H1 (cell line): ENCODE measurements around the gene PNLDC1. TPM values are rescaled to one million over a fixed set of nuclear protein-coding genes. Genes with fewer than 3 reads are reported as not detected.

Experiments used
- CTCF ChIA-PET: fragments of 300-600 bp; sonication (Branson Sonifier 250); formaldehyde crosslinking; loops from one replicate; lab custom pipeline; 2021; ENCODE audit not compliant: partially characterized antibody; lab: Charles Lee
- POLR2A ChIA-PET: fragments of 300-600 bp; sonication (Branson Sonifier 250); formaldehyde crosslinking; loops from one replicate; lab custom pipeline; 2021; ENCODE audit warnings: inconsistent platforms; ENCODE audit not compliant: partially characterized antibody; lab: Charles Lee
- DNase-seq, 2 experiments: peaks; one replicate each; pipeline versions ENCODE4 v3.0.0 to v3.0.0-alpha.2; 2010 to 2022; ENCODE audit warnings: low spot score in 2 of 2, low read depth in 1 of 2, mixed read lengths in 1 of 2
- FAIRE-seq: peaks from 2 replicates; lab custom pipeline; 2011; peaks lifted over from hg19 to GRCh38; lab: Jason Lieb, UNC
- H2AFZ ChIP-seq: 2 replicates; pipeline ENCODE4 v1.8.1; 2012; ENCODE audit warnings: low read length, inconsistent platforms
- H2AK5ac ChIP-seq: 2 replicates; pipeline ENCODE4 v1.6.1; 2013; ENCODE audit warnings: low read depth, low read length
- H2BK120ac ChIP-seq: replicated peaks from 2 replicates; pipeline ENCODE3; 2013; ENCODE audit warnings: low read depth, low read length, inconsistent platforms
- H2BK12ac ChIP-seq: 2 replicates; pipeline ENCODE4 v1.6.1; 2013; ENCODE audit warnings: low read depth, low read length
- H2BK15ac ChIP-seq: 2 replicates; pipeline ENCODE4 v1.6.1; 2013; ENCODE audit warnings: low read length
- H2BK20ac ChIP-seq: 2 replicates; pipeline ENCODE4 v1.6.1; 2013; ENCODE audit warnings: low read length
- H2BK5ac ChIP-seq: 2 replicates; pipeline ENCODE4 v1.6.1; 2013; ENCODE audit warnings: low read depth, low read length
- H3K14ac ChIP-seq: 2 replicates; pipeline ENCODE4 v1.6.1; 2013; ENCODE audit warnings: inconsistent platforms; ENCODE audit not compliant: insufficient read length
- H3K18ac ChIP-seq: 2 replicates; pipeline ENCODE4 v1.6.1; 2013; ENCODE audit warnings: low read length; ENCODE audit errors: extremely low read depth
- H3K23ac ChIP-seq: 2 replicates; pipeline ENCODE4 v1.6.1; 2013; ENCODE audit warnings: inconsistent platforms; ENCODE audit not compliant: insufficient read length
- H3K23me2 ChIP-seq: 2 replicates; pipeline ENCODE4 v1.6.1; 2013; ENCODE audit warnings: low read depth, low read length
- H3K27ac ChIP-seq: 2 replicates; pipeline ENCODE4 v1.6.1; 2011; ENCODE audit warnings: low read depth, low read length, inconsistent platforms
- H3K27me3 ChIP-seq, 4 experiments: replicated peaks in 1 of 4; 1 replicate in 1 of 4; 2 replicates in 3 of 4; pipeline versions ENCODE4 v1.6.1 to v1.8.1; 2011 to 2013; ENCODE audit warnings: low read length in 3 of 4, mild to moderate bottlenecking in 3 of 4, inconsistent platforms in 2 of 4, mixed read lengths in 2 of 4, moderate library complexity in 1 of 4; ENCODE audit not compliant: control insufficient read depth in 3 of 4, insufficient read depth in 3 of 4; ENCODE audit errors: extremely low read depth in 1 of 4
- H3K36me3 ChIP-seq, 4 experiments: 2 replicates each; pipeline versions ENCODE4 v1.6.1 to v1.8.1; 2011 to 2013; ENCODE audit warnings: mild to moderate bottlenecking in 4 of 4, low read length in 3 of 4, moderate library complexity in 2 of 4, control low read depth in 1 of 4, inconsistent platforms in 1 of 4; ENCODE audit not compliant: insufficient read depth in 4 of 4, control insufficient read depth in 2 of 4
- H3K4ac ChIP-seq: replicated peaks from 2 replicates; pipeline ENCODE3; 2013; ENCODE audit warnings: low read length, low read depth, mixed read lengths, inconsistent platforms; ENCODE audit not compliant: insufficient read length
- H3K4me1 ChIP-seq, 4 experiments: replicated peaks in 1 of 4; 1 replicate in 1 of 4; 2 replicates in 3 of 4; pipeline versions ENCODE4 v1.6.1 to v1.8.1; 2011 to 2013; ENCODE audit warnings: low read length in 3 of 4, inconsistent platforms in 2 of 4, mixed read lengths in 1 of 4; ENCODE audit not compliant: insufficient read depth in 4 of 4, control insufficient read depth in 3 of 4
- H3K4me2 ChIP-seq, 2 experiments: 2 replicates each; pipeline versions ENCODE4 v1.6.1 to v1.8.1; 2011 to 2013; ENCODE audit warnings: low read depth in 2 of 2, low read length in 2 of 2, control low read depth in 1 of 2, inconsistent platforms in 1 of 2, mild to moderate bottlenecking in 1 of 2; ENCODE audit not compliant: insufficient read depth in 1 of 2
- H3K4me3 ChIP-seq, 4 experiments: fragments of 200-600, 300-600 bp in 1 of 4; sonication (generic), shearing (Covaris generic), sonication (Bioruptor Twin) in 1 of 4; 2 replicates each; pipeline versions ENCODE4 v1.5.1 to v1.8.1; 2011 to 2016; ENCODE audit warnings: low read length in 4 of 4, low read depth in 3 of 4, control low read depth in 2 of 4, inconsistent platforms in 2 of 4, mild to moderate bottlenecking in 2 of 4, mixed read lengths in 1 of 4, moderate library complexity in 1 of 4; ENCODE audit not compliant: insufficient read depth in 2 of 4; ENCODE audit errors: extremely low read depth in 1 of 4
- H3K56ac ChIP-seq: replicated peaks from 2 replicates; pipeline ENCODE3; 2013; ENCODE audit warnings: low read depth, mild to moderate bottlenecking, mixed read lengths, low read length, inconsistent platforms; ENCODE audit not compliant: insufficient read length
- H3K79me1 ChIP-seq: 2 replicates; pipeline ENCODE4 v1.6.1; 2013; ENCODE audit warnings: low read depth, low read length, control low read depth
- H3K79me2 ChIP-seq, 2 experiments: 2 replicates each; pipeline versions ENCODE4 v1.6.1 to v1.8.1; 2012 to 2013; ENCODE audit warnings: low read length in 2 of 2, mild to moderate bottlenecking in 2 of 2, inconsistent platforms in 1 of 2; ENCODE audit not compliant: insufficient read depth in 2 of 2, control insufficient read depth in 1 of 2
- H3K9ac ChIP-seq, 4 experiments: replicated peaks in 1 of 4; 1 replicate in 1 of 4; 2 replicates in 3 of 4; pipeline versions ENCODE4 v1.6.1 to v1.8.1; 2011 to 2013; ENCODE audit warnings: low read depth in 3 of 4, low read length in 3 of 4, control low read depth in 2 of 4, mild to moderate bottlenecking in 2 of 4, moderate library complexity in 2 of 4, inconsistent platforms in 1 of 4; ENCODE audit errors: extremely low read depth in 1 of 4
- H3K9me3 ChIP-seq, 2 experiments: 2 replicates each; pipeline versions ENCODE4 v1.6.1 to v1.8.1; 2012 to 2013; ENCODE audit warnings: mild to moderate bottlenecking in 2 of 2, moderate library complexity in 2 of 2, control low read depth in 1 of 2, inconsistent platforms in 1 of 2, low read depth in 1 of 2, low read length in 1 of 2, mixed read lengths in 1 of 2; ENCODE audit not compliant: insufficient read depth in 2 of 2
- H4K20me1 ChIP-seq, 2 experiments: replicated peaks in 1 of 2; 2 replicates each; pipeline versions ENCODE3 to v1.8.1; 2011 to 2013; ENCODE audit warnings: inconsistent platforms in 2 of 2, low read length in 2 of 2, mild to moderate bottlenecking in 1 of 2; ENCODE audit not compliant: insufficient read depth in 2 of 2, control insufficient read depth in 1 of 2
- H4K5ac ChIP-seq: 2 replicates; pipeline ENCODE4 v1.6.1; 2013; ENCODE audit warnings: low read length, low read depth, mixed read lengths, inconsistent platforms; ENCODE audit not compliant: insufficient read length
- H4K8ac ChIP-seq: 2 replicates; pipeline ENCODE4 v1.8.0; 2013; ENCODE audit warnings: mild to moderate bottlenecking, moderate library complexity, low read length, inconsistent platforms; ENCODE audit not compliant: insufficient read depth; ENCODE audit errors: extremely low read depth
- H4K91ac ChIP-seq: replicated peaks from 2 replicates; pipeline ENCODE3; 2013; ENCODE audit warnings: low read length, mixed read lengths, inconsistent platforms; ENCODE audit not compliant: insufficient read length
- EGR1 ChIP-seq: IDR thresholded peaks from 2 replicates; pipeline ENCODE4 v1.6.1; 2011; ENCODE audit warnings: low read depth, low read length, borderline replicate concordance
- EP300 ChIP-seq, 2 experiments: IDR thresholded peaks; 1 replicate in 1 of 2; 2 replicates in 1 of 2; pipeline ENCODE4 v1.6.1; 2011 to 2012; ENCODE audit warnings: low read depth in 2 of 2, low read length in 2 of 2, mild to moderate bottlenecking in 2 of 2, borderline replicate concordance in 1 of 2, inconsistent platforms in 1 of 2, moderate library complexity in 1 of 2
- GABPA ChIP-seq: IDR thresholded peaks from 2 replicates; pipeline ENCODE4 v1.6.1; 2011; ENCODE audit warnings: mild to moderate bottlenecking, low read length, moderate library complexity, borderline replicate concordance; ENCODE audit not compliant: insufficient read depth
- KDM1A ChIP-seq: fragments of 200-600, 300-600 bp; sonication (generic); IDR thresholded peaks from 2 replicates; pipeline ENCODE4 v1.7.1; 2016; ENCODE audit warnings: mild to moderate bottlenecking, low read length, borderline replicate concordance
- NRF1 ChIP-seq: IDR thresholded peaks from 2 replicates; pipeline ENCODE4 v1.6.1; 2011; ENCODE audit warnings: mild to moderate bottlenecking, low read depth, low read length, improper control_type of control experiment
- POLR2A ChIP-seq, 2 experiments: IDR thresholded peaks; 1 replicate in 1 of 2; 2 replicates in 1 of 2; pipeline ENCODE4 v1.6.1; 2011; ENCODE audit warnings: low read depth in 2 of 2, low read length in 2 of 2, mild to moderate bottlenecking in 2 of 2; ENCODE audit errors: control extremely low read depth in 1 of 2
- SIN3A ChIP-seq, 2 experiments: IDR thresholded peaks in 1 of 2; conservative IDR thresholded peaks in 1 of 2; 2 replicates each; pipeline ENCODE4 v1.6.1; 2011 to 2012; ENCODE audit warnings: low read length in 2 of 2, improper control_type of control experiment in 1 of 2, low read depth in 1 of 2, mild to moderate bottlenecking in 1 of 2
- TAF7 ChIP-seq: optimal IDR thresholded peaks from 2 replicates; pipeline ENCODE3; 2011; ENCODE audit warnings: low read depth, mild to moderate bottlenecking, inconsistent platforms, low read length, moderate library complexity, borderline replicate concordance
- TBP ChIP-seq: IDR thresholded peaks from 2 replicates; pipeline ENCODE4 v1.6.1; 2011; ENCODE audit warnings: low read depth, low read length, improper control_type of control experiment
- TCF12 ChIP-seq: IDR thresholded peaks from 2 replicates; pipeline ENCODE4 v1.6.1; 2011; ENCODE audit warnings: low read depth, mild to moderate bottlenecking, low read length
- WGBS, 2 experiments: shearing (Covaris generic) in 1 of 2; methylation state at CpG; one replicate each; pipeline versions ENCODE4 v1.1.6 to v1.1.7; 2013 to 2015; ENCODE audit warnings: low lambda C conversion rate in 2 of 2, mixed read lengths in 2 of 2, inconsistent platforms in 1 of 2, low coverage in 1 of 2, missing lambda C conversion rate in 1 of 2; ENCODE audit not compliant: insufficient replicate concordance in 2 of 2, insufficient coverage in 1 of 2, insufficient read length in 1 of 2; ENCODE audit errors: extremely low coverage in 1 of 2, missing lambda C conversion rate in 1 of 2; 5-methylcytosine and 5-hydroxymethylcytosine counted together
- polyA plus RNA-seq, 7 experiments: library from polyadenylated mRNA; depleted of rRNA in 3 of 7; stranded (reverse) in 5 of 7; unstranded in 2 of 7; fragments of >200 nt in 5 of 7; fragments of 200-250 nt in 2 of 7; gene quantifications; 1 replicate in 5 of 7; 2 replicates in 1 of 7; 4 replicates in 1 of 7; pipeline versions ENCODE4 v1.2.1 to v1.2.3, GENCODE V29; 2011 to 2013; ENCODE audit warnings: missing spikeins in 2 of 7, mixed read lengths in 2 of 7
- total RNA-seq: library from RNA; stranded (reverse); fragmentation: NEBNext Ultra II Directional; extraction: Animal tissue kit (Norgen Biotek cat#: 25700); gene quantifications from 2 replicates; pipeline ENCODE4 v1.2.1, GENCODE V29; 2021

PNLDC1 gene
- total and polyA plus RNA-seq, 2 of the 8 experiments (the other 6 are each of a cell fraction or from before 2014, with no cell fraction given): 0.15 to 0.34 TPM

GRCh38 chr6:159761873-159762680, 38.0 kb upstream of the PNLDC1 start, which contains the start of gene ACAT2:
TSS of gene ACAT2 (plus strand) at chr6:159762045. CDS start at chr6:159762088, 43 bp downstream.
- Histone ChIP-seq H2BK15ac (peak within 1 kb of the TSS; percentile 90; the same call in 1 of the 2 replicates), H3K23me2 (peaks cover 11% of the 10 kb centered on the region), H2BK12ac (peak within 1 kb of the TSS; percentile 97), H3K56ac (peak within 1 kb of the TSS; percentile 99), H3K18ac (peak within 1 kb of the TSS; percentile 93), H3K79me2 (peaks cover 0 to 15% of the 10 kb centered on the region in 2 experiments; a peak in 2 of 4 replicates), H3K27me3 (no peaks in the 10 kb centered on the region), H4K91ac (peak within 1 kb of the TSS; percentile 91), H2AK5ac (peak within 1 kb of the TSS; percentile 58), H3K4ac (peak within 1 kb of the TSS; percentile 94), H2BK20ac (no peak within 1 kb of the TSS), H4K20me1 (peaks cover 0 to 6% of the 10 kb centered on the region in 2 experiments), H3K9ac (peak within 1 kb of the TSS; percentile 89 to 95 (median 92)), H3K4me2 (peak within 1 kb of the TSS; percentile 90 to 97), H3K9me3 (no peaks in the 10 kb centered on the region), H3K23ac (no peak within 1 kb of the TSS), H4K8ac (peak within 1 kb of the TSS; percentile 48), H2AFZ (peak within 1 kb of the TSS; percentile 70; the same call in 1 of the 2 replicates), H3K4me1 (peaks cover 6 to 15% (median 12%) of the 10 kb centered on the region in 4 experiments; a peak in 6 of 7 replicates), H3K27ac (peak within 1 kb of the TSS; percentile 95), H3K79me1 (peaks cover 10% of the 10 kb centered on the region; the same call in 1 of the 2 replicates), H3K4me3 (peak within 1 kb of the TSS; percentile 87 to 98 (median 90)), H3K14ac (peak within 1 kb of the TSS; percentile 20), H3K36me3 (peaks cover 8 to 56% (median 30%) of the 10 kb centered on the region in 4 experiments; a peak in 7 of 8 replicates), H2BK120ac (peak within 1 kb of the TSS; percentile 81), H2BK5ac (peak within 1 kb of the TSS; percentile 98), H4K5ac (peak within 1 kb of the TSS; percentile 96)
- FAIRE-seq (peak; percentile 7), DNase-seq (peak; percentile 86 to 93)
- ChIA-PET POLR2A (interaction anchor here (1.0 to 6.0 kb wide), 11 partner anchors 10 to 69 kb away, joined by 3 to 86 read pairs (median 15); partner anchors contain the start of genes MRPL18, SOD2, TCP1 and WTAP), CTCF (interaction anchor here (1.3 kb wide), 1 partner anchor 36 kb away, joined by 3 read pairs; no protein-coding TSS in a partner anchor)
- WGBS, 2 experiments: 3% methylated on average over 44 of the region's 76 CpGs; no CpG with 5 or more reads in 1 of the 2 experiments
- TF ChIP-seq NRF1: peak; percentile 81
- TF ChIP-seq KDM1A: no peak
- peak; percentile 84 to 85; a peak in 2 of 4 replicates for TF ChIP-seq SIN3A (conservative IDR thresholded peaks at IDR 0.05 in 1 of 2, IDR thresholded peaks at IDR 0.05 in 1 of 2; ENCODE audit: low read depth in 1 of 2, low read length in 2 of 2)
- no peak for TF ChIP-seq TCF12
- TF ChIP-seq EGR1: no peak
- no peak for TF ChIP-seq EP300 (IDR thresholded peaks at IDR 0.05; ENCODE audit: borderline replicate concordance in 1 of 2, low read depth in 2 of 2, low read length in 2 of 2)
- no peak for TF ChIP-seq GABPA
- TF ChIP-seq TAF7: peak; percentile 64
- TF ChIP-seq TBP: peak; percentile 61
- TF ChIP-seq POLR2A (IDR thresholded peaks at IDR 0.05; ENCODE audit: control extremely low read depth in 1 of 2, low read depth in 2 of 2, low read length in 2 of 2): peak; percentile 31 to 90
